GM12892 (cell line): ENCODE measurements around the gene PLPP7.
"Not testable (repeated sequence)": the region's sequence is repeated elsewhere in the genome, so short reads cannot be mapped to it uniquely, and the experiment has no call there.

Source experiments
- DNase-seq: peaks from one replicate; pipeline ENCODE4 v3.0.0; 2011; ENCODE audit not compliant: insufficient read length
- FAIRE-seq: peaks from 2 replicates; lab custom pipeline; 2011; peaks lifted over from hg19 to GRCh38; lab: Jason Lieb, UNC
- POLR2A ChIP-seq: IDR thresholded peaks from 2 replicates; pipeline ENCODE4 v1.6.1; 2011; ENCODE audit warnings: low read depth, low read length, control low read depth
- POLR2AphosphoS5 ChIP-seq: IDR thresholded peaks from 2 replicates; pipeline ENCODE4 v1.6.1; 2011; ENCODE audit warnings: low read depth, low read length, control low read depth
- TAF1 ChIP-seq: IDR thresholded peaks from 2 replicates; pipeline ENCODE4 v1.6.1; 2011; ENCODE audit warnings: low read depth, mild to moderate bottlenecking, control low read depth, low read length, borderline replicate concordance

PLPP7 gene

DNA sequence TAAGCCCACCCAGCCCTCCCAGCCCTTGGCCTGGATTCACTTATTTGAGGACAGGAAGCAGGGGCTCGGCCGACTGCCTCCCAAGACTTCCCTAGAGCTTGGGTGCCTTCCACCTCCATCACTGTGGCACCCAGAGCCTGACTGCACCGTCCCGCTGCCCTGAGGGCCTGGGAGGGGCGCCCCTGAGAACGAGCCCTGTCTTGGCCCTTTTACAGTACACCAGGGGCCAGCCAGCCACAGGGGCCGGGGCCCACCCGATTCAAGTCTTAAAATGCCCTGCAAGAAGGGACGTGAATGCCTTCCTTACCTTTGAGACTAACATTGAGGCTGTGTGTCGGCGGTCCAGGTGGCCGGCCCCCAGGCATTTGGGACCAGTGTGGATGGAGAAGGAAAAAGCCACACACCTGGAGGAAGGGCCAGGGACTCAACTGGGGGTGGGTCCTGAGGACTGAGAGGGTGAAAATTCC lies 30.1 kb upstream of the PLPP7 start:
- TF ChIP-seq POLR2A (no peak), TAF1 (no peak), POLR2AphosphoS5 (no peak)
- FAIRE-seq, result no peak
- DNase-seq, result no peak

- FAIRE-seq (no peak), DNase-seq (no peak)
- TF ChIP-seq TAF1, result no peak
- TF ChIP-seq POLR2A, result no peak
- TF ChIP-seq POLR2AphosphoS5, result no peak
Observed at GRCh38 chr9:131259916-131260597, 29.5 kb upstream of the PLPP7 start.

DNA sequence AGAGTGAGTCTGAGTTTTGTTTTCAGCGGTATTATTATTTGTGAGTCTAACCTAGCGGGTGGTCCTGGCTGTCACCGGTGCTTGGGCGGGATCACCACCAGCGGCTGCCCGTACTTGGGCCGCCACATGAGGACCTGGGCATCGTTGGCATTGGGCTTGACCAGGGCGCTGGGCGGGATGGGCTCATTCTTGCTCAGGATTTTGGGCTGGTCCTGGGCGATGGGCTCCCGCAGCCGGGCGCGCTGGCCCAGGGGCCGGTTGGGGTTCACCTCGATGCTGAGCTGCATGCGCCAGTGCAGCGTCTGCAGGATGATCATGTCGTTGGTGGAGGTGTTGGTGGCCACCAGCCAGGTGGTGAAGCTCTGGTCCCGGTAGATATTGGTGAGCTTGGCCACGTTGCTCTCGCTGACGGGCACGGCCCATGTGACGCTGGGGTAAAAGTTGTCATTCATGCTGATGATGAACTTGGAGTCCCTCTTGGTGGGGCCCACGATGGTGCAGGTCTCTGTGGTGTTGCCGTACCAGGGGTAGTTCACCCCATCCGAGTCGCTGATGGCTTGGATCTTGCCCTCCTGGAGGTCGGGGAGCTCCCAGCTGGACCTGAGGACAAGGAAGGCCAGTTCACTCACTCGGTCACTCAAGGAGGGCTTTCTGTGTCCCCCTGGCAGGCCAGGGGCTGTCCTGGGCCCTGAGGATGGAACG lies 28.6 kb upstream of the PLPP7 start:
- TF ChIP-seq POLR2A (no peak), POLR2AphosphoS5 (no peak), TAF1 (no peak)

DNA sequence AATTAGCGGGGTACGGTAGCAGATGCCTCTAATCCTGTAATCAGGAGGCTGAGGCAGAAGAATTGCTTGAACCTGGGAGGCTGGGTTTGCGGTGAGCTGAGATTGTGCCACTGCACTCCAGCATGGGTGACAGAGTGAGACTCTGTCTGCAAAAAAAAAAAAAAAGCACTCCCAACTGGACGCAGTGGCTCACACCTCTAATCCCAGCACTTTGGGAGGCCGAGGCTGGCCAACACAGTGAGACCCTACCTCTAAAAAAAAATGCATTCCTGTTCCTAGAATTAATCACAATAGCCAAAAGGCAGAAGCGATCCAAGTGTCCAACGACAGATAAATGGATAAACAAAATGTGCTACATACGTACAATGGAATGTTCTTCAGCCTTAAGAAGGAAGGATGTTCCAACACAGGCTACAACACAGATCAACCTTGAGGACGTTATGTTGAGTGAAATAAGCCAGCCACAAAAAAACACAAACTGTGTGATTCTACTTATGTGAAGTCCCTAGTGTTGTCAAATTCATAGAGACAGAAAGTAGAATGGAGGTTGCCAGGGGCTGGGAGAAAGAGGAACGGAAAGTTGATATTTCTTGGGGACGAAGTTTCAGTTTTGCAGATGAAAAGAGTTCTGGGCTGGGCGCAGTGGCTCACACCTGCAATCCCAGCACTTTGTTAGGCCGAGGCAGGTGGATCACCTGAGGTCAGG lies 27.0 kb upstream of the PLPP7 start:
- DNase-seq (no peak), FAIRE-seq (peak; percentile 92)
- no peak for TF ChIP-seq TAF1
- TF ChIP-seq POLR2A, result no peak
- no peak for TF ChIP-seq POLR2AphosphoS5

More for the DNA sequence above, 28.6 kb upstream of the PLPP7 start:
- FAIRE-seq (no peak), DNase-seq (no peak)

GRCh38 chr9:131263033-131263343 lies 26.5 kb upstream of the PLPP7 start:
- FAIRE-seq, DNase-seq: not testable (repeated sequence)

DNA sequence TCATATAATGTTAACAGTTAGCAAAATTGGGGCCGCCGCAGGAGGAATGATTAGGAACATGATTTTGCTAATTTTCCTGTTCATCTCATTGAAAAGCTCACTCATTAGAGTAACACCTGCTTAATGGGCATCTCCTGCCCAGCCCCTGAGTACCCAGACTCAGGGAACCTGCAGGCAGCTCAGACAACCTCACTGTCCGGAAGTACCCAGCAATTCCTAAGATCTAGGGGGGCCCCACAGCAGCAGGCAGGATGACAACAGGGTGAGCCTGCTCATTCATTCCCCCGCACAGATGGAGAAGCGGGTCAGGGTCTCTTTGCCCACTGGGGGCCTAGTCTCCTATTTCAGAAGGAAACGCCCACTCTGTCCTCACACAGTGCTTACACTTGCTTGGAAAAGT lies 25.8 kb upstream of the PLPP7 start:
- DNase-seq (no peak), FAIRE-seq (no peak)
- no peak for TF ChIP-seq POLR2AphosphoS5
- no peak for TF ChIP-seq POLR2A
- no peak for TF ChIP-seq TAF1

DNA sequence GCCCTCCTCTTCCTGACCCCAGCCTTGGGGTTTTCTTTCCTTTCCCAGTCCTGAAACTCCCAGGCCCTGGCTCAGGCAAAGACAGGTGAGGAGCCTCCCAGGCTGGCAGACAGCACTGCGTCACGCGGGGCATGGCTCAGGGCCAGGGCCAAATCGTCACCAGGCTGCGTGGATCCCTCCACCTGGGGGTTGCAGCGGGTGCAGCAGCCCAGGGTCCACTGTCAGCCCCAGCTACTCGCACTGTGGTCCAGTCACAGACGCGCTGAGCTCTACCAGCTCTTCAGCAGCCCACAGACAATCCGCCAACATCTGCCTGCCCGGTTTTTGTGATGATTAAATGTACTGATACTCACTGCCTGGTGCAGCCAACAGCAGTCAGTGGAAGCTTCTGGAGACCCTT lies 25.3 kb upstream of the PLPP7 start:
- FAIRE-seq (no peak), DNase-seq (no peak)
- TF ChIP-seq TAF1, result no peak
- no peak for TF ChIP-seq POLR2A
- TF ChIP-seq POLR2AphosphoS5, result no peak

GRCh38 chr9:131266266-131267229 lies 23.0 kb upstream of the PLPP7 start:
- DNase-seq, result no peak

DNA sequence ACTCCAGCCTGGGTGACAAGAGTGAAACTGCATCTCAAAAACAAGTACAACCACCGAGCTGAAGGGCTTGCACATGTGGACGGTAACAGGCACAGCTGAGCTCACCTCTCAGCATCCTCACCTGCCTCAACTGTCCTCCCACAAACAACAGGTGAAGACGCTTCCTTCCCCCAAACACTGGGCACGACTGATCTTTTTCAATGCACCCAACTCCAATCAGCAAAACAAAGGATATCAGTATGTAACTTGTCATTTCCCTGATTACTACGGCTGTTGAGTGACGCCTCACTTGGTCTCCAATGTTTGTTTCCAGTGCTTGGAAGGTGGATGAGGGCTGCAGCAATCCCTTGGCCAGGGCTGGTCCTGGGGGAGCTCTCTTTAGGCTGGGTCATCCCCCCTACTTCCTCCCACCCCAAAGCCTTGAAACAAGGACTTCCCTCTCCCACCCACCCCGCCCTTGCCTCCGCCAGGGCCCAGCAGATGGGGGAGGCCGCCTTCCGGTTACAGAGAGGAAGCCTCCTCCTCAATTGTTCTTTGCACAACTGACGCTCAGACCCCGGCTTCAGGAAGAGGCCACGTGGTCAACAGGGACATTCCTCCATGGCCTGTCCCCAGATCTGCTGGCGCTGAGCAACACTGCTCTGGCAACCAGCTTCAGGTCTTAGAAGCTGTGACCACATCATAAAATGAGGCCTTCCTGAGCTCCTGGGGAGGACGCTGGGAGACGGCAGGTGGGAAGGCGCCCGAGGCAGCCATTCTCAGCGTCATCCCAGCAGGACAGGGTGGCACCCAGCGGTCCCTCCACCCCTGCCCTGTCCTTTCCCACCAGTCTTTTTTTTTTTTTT lies 19.1 kb upstream of the PLPP7 start:
- no peak for DNase-seq
- TF ChIP-seq POLR2AphosphoS5 (no peak), TAF1 (no peak), POLR2A (peak; percentile 47; the same call in 1 of the 2 replicates)
- peak; percentile 84 for FAIRE-seq

More at GRCh38 chr9:131266266-131267229, 23.0 kb upstream of the PLPP7 start:
- TF ChIP-seq TAF1, result no peak
- no peak for TF ChIP-seq POLR2A
- TF ChIP-seq POLR2AphosphoS5, result no peak
- no peak for FAIRE-seq

DNA sequence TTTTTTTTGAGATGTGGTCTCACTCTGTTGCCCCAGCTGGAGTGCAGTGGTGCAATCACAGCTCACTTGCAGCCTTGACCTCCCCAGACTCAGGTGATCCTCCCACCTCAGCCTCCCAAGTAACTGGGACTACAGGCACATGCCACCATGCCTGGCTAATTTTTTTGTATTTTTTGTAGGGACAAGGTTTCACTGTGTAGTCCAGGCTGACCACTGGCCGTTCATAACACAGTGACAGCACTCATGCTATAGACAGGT lies 18.6 kb upstream of the PLPP7 start:
- DNase-seq, FAIRE-seq: not testable (repeated sequence)
- 0 out of 2 replicates have a peak, but pooled peaks have one; percentile 8 for TF ChIP-seq TAF1

DNA sequence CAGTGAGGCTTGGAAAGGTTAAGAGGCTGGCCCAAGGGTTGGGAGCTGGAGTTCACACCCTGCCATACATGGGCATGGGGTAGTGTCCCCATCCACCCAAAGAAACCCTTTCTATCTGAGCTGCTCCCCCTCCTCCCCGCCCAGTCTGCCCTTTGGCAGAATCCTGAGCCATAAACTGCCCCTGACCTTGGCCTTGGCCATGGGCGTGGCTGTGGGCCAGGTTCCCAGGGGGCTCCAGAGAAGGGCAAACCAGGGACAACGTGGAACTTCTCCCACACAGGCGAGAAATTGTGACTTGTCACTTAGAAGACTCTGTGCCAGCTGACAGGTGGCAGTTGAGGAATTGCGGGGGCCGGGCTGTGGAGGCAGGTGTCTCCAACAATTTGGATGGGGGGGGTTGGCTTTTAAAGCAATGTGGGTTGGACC lies 18.0 kb upstream of the PLPP7 start:
- DNase-seq (no peak), FAIRE-seq (no peak)
- TF ChIP-seq TAF1 (no peak), POLR2A (no peak), POLR2AphosphoS5 (no peak)
